NCI-H1694 (cell line): ENCODE data around the gene TMEM170A.
"Not testable (repeated sequence)": the region's sequence is repeated elsewhere in the genome, so short reads cannot be mapped to it uniquely, and the experiment has no call there.

Source experiments
- DNase-seq: peaks from one replicate; lab custom pipeline; 2025; lab: John Stamatoyannopoulos, UW

Gene TMEM170A

DNA sequence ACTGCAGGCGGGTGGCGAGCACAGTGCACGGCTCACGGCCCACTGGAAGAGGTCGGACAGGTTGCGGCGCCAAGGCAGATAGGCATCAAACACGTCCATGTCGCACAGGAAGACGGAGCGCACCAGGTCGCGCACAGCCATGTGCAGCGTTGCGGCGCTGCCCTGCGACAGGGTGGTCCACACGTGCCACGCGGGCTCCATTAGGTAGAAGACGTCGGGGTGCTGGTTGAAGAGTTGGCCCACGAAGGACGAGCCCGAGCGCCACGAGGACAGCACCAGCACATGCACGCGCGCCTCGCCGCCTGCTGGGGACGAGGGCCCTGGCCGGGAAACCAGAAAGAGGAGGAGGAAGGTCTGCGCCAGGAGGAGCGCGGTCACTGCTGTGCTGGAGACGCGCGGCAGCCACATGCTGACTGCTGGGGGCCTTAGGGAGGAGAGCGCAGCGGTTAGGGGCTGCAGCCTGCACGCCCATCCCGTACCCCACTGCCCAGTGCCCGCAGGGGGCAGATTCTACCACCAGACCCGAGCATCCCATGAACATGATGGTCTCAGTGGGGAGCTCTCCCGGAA, 15.0 kb upstream of the TMEM170A start:
- DNase-seq: no peak

DNA sequence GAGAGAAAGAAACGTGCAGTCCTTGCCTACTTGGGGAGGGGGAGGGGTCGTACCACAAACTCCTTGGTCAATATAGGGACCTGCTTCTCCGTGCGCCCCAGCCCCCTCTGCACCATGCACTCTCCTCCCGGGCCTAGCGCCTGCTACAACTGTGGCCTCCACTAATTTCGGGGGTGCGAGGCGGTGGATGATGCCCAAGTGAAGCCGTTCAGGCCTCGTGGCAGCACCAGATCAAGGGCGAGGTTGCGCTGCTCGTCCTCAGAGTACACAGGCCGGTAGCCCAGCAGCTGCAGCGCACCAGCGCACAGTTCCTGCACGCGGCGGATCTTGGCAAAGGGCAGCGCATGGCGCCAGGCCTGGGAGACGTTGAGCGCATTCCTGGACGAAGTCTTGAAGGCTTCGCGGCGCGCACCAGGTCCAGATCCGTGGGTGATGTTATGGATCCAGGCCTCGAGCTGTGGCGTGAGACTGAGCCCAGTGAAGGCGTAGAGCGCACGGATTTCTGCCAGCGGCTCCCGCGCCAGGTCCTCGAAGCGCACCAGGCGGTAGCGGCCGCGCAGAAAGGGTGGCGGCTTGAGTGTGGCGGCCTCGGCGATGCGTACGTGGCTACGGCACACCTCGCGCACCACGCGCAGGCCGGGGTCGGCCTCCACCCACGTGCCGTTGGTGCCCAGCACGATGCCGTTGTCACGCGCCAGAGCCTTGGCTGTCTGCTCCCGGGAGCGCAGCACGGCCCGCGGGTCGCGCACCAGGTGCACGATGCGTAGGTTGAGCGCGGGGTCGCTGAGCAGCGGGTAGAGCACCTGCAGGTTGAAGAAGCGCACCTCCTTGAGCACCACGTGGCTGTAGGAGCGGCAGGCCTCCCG, 14.2 kb upstream of the TMEM170A start:
- DNase-seq: no peak

DNA sequence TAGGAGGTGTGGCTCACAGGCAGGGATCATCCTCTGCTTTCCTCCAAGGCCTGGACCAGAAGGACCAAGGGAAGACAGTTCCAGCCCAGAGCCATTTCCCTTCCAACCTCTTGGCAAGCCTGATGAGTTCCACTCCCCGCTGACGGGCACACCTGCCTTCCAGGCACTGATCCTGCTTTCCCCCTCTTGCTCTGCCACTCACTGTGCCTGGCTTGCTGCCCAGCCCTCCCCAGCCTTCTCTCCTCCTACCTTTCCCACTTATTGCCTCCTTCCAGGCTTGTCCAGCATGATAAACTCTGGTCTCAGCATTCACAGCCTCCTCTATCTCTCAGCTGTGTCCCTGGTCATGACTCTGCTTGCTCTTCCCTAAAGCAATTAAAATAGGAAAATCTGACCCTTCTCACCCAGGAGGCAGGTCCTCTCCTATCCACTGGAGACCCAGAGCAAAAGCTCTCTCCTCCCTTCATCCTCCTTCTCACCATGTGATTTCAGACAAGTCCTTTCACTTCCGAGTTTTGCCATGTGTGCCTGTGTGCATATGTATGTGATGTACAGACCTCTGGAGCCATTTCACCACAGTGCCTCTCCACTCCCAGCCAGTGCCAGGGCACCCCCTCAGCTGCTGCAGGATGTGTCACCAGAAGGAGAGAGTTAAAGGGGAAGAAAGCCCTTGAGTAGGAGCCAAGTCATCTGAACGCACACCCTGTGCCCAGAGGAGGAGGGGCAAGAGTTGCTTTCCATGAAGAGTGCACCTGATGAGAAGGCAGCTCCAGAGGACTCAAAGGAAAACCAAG, 13.4 kb upstream of the TMEM170A start:
- no peak for DNase-seq

DNA sequence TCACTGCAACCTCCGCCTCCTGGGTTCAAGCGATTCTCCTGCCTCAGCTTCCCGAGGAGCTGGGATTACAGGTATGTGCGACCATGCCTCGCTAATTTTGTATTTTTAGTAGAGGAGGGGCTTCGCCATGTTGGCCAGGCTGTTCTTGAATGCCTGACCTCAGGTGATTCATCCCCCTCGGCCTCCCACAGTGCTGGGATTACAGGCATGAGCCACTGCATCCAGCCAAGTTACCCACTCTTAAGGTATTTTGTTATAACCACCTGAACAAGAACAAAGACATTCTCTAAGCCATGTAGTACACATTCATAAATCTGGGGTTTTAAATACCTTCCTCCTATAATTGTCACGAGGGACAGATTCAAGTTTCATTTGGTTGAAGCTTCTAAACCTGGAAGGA, 12.3 kb upstream of the TMEM170A start:
- no peak for DNase-seq

DNA sequence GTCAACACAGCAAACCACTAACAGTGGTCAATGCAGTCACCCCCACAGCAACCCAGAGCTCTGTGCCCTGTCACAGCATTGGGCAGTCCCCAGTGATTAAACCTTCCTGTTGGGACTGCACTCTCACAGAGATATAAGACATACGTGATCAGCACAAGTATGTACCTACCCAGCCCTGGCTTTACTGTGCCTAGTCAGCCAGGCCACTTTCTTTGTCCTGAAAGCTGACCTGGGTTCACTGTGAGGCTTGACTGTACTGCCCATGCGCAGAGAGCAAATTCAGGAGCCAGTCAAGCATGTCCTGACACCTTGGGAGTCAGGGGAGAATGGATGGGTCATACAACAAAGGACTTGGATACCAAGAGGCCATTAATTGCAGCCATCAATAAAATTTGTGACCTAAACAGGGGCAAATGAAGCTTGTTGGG, 10.9 kb upstream of the TMEM170A start:
- no peak for DNase-seq

DNA sequence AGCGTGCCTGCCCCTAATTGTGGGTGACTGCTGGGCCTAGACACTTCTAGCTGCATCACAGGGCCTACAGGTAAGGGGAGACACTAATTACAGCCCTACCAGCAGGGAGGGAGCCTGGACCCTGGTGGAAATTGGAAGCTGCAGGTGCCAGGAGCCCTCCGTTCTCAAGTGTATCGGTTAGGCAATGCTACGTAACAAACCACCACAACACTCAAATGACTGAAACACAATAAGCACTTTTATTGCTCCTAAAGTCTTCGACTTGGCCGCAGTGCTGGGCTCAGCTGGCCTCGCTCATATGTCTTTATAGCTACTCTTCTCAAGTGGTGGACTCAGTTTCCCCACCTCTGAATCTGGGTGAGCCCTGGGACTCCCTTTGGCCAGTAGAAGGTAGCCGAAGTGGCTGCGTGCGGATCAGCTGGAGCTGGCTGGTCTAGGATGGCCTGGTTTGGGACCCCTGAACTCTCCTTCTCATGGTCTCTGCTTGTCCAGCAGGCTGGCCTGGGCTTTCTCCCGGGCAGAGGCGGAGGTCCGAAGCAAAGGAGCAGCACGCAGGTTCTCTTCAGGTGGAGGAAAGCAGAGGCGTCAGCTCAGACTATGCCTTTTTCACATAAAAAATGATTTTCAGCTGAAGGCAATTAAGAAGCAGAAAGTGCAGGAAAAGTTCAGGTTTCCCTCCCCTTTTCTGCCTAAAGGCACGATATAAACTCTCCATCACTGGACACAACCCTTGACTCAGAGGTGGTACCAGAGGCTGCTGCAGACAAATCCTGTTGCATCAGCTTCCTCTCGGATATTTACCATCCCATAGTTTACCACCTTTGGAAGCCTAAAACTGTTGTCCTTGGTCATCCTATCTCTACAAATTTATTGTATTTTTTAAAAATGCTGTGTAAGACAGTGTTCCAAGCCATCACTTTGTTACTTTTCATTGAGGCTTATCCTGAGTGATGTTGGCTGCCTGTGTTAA, 8.7 kb upstream of the TMEM170A start:
- no peak for DNase-seq

DNA sequence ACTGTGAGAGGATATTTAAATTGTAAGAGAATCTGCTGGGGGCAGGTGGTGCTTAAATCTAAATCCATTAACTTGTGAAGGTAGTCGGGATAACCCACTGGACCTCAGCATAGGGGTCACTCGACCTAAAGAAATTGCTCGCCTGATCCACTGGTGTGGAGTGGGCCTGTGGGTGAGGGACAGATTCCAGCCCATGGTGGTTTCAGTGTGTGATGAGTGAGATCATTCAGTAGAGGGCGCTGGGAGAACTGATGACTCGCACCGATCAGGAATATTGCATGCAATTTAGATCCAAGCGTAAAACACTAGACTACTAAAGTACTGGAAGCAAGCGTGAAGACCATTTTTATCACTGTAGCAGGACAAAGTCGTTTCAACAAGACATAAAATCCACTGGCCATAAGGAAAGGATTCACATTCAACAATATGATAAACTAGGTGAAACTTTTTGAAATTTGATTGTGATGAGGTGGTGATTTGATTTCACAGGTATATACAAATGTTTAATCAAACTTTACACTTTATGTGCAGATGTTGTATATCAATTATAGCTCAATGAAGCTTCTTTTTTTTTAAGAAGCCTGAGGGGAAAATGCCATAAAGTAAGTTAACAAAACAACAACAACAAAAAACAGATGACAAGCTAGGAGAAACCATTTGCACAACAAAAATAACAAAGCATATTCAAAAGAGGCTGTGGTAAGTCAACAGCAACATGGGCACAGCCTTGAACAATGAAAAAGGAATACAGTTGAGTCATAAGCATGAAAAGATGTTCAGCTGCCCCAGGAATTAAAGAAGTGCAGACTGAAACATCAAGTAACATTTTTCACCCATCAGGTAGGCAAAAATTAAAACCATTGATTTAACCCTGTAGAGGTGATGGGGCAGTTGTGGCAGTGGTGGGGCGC, 7.5 kb upstream of the TMEM170A start:
- peak; percentile 25 for DNase-seq

DNA sequence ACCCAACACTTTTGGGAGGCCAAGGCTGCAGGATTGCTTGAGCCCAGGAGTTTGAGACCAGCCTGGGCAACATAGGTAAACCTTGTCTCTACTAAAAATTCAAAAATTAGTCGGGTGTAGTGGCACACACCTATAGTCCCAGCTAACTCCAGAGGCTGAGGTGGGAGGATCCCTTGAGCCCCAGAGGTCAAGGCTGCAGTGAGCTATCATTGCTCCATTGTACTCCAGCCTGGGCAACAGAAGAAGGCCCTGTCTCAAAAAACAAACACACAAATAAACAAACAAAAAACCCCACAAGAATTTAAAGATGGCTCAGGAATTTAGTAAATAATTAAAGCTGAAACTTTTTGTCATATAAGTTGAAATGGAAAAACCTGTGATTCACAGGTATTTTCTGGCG, 2.3 kb upstream of the TMEM170A start:
- no peak for DNase-seq

DNA sequence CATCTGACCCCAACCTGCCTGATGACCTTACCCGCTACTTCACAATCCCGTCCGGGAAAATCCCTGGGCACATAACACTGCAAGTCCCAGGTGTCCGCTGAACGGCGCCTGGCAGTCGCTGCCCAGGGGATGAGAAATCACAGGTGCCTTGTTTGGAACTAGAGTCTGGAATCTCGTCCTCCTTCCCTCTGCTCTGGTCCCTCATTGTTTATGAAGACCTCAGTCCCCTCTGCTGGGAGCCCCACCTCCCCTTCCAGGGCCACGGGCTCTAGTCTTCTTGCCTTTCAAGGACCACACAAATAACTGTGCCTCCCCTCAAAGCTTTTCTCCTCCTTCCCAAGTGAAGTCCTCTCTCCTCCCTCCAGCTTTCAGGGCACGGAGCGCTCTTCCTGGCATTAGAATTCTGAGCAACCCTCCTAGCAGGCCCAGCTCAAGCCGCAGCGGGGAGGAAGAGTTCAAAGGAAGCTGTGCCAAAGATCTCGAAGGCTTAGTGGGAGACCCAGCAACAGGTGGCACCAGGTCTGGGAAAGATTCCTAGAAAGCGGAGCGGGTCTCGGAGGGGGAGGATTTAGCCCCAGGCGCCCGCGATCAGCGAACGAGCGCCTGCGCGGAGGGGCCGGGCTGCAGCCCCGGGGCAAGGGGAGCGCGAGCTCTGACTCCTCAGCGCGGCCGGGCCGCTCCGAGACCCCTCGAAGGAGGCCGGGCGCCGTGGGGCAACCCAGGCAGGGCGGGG, 934 bp downstream of the TMEM170A start:
- DNase-seq: not testable (repeated sequence)

DNA sequence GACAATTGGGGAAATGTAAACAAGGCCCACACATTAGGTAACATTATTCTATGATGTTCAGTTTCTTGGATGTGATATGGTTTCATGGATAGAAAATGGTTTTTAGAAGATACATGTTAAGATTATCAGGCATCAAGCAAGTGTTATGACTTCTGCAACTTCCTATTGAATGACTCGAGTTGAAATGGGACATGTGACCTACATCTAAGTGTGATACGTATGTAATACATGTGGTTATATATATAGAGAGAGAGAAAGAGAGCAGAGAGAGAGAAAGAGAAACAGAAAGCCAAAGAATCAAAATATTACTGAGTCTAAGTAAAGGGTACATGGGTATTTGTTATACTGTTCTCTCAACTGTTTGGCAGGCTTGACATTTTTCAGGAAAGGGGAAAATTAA, 1.7 kb downstream of the TMEM170A start:
- DNase-seq: no peak

DNA sequence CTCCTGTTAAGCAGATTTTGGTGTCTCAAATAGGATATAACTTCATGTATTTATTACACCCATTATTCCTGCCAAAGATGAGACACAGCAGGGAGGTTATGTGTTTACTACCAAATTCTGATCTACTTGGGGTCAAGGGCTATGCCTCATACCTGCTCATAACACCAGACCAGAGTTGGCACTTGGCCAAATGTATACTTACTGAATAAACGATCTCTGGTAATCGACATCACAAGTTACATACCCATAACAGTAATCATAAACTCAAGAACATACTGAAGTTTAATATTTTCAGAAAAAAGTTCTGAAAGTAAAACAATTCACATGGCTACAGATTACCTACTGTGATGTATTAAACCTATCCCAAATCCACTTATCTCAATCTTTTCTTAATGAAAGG, 2.9 kb downstream of the TMEM170A start:
- DNase-seq: no peak

DNA sequence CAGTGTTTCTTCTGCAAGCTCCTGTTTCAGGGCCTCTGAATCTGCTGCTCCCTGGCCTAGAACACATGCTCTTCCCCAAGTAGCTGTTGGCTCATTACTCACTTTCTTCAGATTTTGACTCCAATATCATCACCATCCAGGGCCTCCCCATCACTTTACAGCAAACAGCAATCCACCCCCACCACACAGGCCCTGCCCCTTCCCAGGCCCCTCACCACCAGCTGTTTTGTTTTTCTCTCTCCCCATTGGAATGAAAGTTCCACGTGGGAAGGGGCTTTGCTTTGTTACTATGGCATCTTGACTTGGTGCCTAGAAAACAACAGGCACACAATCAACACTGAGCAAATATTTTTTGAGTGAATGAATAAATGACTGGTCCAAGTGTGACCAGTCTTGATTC, 4.0 kb downstream of the TMEM170A start:
- DNase-seq: no peak

DNA sequence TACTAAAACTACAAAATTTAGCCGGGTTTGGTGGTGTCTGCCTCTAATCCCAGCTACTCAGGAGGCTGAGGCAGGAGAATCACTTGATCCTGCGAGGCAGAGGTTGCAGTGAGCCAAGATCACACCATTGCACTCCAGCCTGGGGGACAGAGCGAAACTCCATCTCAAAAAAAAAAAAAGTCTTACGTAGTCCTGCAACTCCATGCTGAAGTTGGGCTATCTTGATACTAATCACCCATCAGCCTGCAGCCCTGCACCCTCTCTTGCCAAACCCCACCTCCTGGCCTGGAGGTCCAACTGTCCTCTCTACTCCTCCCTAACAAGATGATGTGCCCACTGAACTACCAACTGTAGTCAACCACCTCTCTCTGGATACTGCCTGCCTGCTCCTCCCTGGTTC, 4.8 kb downstream of the TMEM170A start:
- DNase-seq: no peak

DNA sequence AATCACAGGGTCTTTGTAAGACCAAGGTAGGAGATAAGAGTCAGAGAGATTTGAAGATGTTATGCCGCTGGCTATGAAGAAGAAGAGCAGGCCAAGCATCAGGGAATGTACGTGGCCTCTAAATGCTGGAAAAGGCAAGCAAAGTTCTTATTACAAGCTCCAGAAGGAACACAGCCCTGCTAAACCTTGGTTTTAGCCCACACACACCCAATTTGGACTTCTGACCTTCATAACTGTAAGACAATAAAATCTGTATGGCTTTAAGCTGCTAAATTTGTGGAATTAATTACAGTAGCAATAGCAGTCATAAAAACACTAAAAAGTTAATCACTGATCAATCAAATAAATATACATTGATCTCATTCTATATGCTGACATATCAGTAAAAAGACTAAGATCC, 6.0 kb downstream of the TMEM170A start:
- no peak for DNase-seq

DNA sequence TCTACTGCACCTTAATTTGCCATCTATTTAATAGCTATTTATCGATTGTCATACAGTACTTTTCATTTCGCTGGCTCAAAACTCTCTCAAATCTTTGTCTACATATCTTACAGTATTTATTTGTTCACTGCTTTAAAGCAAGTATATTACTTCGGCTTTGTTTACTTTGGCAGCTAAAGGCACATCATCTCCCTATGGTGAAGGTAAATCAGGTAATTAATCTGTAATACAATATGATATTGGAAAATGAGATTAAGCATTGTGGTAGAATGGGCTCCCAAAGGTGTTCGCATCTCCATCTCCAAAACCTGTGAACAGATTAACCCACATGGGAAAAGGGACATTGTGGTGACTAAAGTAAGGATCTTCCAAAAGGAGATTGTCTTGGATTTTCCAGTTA, 6.5 kb downstream of the TMEM170A start:
- DNase-seq: no peak

DNA sequence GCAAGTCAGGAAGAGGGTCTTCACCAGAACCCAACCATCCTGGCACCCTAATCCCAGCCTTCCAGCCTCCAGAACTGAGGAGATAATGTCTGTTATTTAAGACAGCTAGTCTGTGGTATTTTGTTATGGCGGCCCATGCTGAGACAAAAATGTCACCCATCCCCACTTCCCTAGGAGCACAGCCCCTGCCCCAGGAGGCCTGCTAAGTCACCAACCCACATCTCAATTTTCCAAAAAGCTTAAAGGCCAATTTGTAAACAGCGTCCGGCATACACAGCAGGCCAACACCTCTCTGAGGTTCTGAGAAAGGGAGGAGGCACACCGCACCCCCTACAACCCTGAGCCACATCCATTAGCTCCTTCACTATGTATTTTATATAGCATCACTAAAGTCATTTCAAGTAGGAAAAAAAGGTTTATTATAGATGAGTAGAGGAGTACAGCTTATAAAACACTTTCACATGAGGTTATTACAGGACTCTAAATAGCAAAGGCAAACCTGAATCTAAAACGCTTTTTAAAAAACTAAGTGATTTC, 6.9 kb downstream of the TMEM170A start:
- DNase-seq: no peak

DNA sequence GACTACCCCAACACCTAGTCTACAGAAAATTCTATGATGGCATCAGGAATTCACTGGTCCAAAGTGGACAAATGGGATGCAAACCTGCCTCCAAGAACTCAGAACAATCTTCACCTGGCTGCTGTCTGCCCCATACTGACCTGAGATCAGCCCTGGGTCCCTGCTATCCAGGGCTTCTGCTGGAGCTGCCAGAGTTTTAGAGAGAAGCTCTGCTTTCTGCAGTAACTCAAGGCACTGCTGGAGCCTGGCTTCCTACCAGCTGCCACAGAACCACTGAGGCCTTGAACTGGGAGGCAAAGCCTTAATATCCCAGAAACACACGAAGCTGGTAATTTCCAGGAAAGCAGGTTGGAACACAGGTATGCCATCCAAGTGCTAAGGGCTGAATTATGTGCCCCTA, 7.5 kb downstream of the TMEM170A start:
- no peak for DNase-seq

DNA sequence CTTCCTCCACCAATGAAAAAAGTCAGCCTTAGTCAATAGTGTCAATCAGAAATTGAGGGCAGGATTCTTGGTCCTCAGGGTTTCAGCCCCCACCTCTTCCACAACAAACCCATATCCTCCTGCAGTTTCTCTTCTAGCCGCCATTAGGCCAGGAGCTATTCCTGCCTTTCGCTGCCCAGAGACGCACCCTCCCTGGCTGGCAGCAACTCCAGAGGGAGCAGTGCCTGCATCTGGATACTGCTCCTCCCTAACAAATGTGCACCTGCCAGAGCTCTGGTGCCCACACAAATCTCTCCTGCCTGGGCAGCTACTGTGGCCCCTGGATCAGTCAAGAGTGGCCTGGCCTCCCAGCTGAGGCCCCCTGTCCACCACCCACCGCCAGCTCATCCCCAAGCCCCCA, 8.0 kb downstream of the TMEM170A start:
- not testable (repeated sequence) for DNase-seq

DNA sequence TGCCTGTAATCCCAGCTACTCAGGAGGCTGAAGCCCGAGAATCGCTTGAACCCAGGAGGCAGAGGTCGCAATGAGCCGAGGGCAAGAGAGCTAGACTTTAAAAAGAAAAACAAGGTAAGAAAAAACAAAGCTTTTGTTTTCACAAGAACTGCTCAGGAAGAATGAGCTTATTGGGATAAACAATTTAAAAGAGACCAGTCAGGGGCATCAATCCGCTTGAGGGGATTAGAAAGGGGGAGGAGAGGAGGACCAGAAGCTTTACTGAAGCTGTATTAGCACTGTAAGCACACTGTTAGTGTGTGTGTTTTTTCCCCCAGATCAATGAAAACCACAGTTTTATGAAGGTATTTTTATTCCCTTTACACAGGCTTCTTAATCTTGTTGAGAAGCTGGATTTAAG, 8.8 kb downstream of the TMEM170A start:
- no peak for DNase-seq
